ENCODE results near the gene LONRF2. TPM values are rescaled to one million over a fixed set of nuclear protein-coding genes. Genes with fewer than 3 reads are reported as not detected.

The LONRF2 gene
- total RNA-seq, 1 experiment from 2014 or later, result 2.7 TPM

GRCh38 chr2:100260712-100261620, 61.3 kb downstream of the LONRF2 start:
- no peak overlapping the region for H4K5ac ChIP-seq (ENCODE audit: insufficient read length, low read depth, low read length)
- no peak overlapping the region for H3T11ph ChIP-seq (ENCODE audit: low read length)
- H2BK20ac ChIP-seq (ENCODE audit: low read depth, low read length, poor library complexity, severe bottlenecking), result no peak overlapping the region
- H2BK5ac ChIP-seq (ENCODE audit: insufficient read length, low read length), result no peak overlapping the region
- H4K91ac ChIP-seq (ENCODE audit: insufficient read length, low read depth, low read length), result no peak overlapping the region
- DNase-seq, result peak; percentile 79
- Mint-ChIP-seq H3K4me1 (peaks cover 14% of the 10 kb centered on the region in 2 experiments), H3K27me3 (ENCODE audit: low read depth) (peaks cover 2% of the 10 kb centered on the region; the same call in 1 of the 2 replicates), H3K4me3 (no peak overlapping the region), H3K27ac (peak overlapping the region in 1 of 3 experiments; percentile 45; a peak in 1 of 7 replicates), H3K36me3 (ENCODE audit: insufficient read depth in 1 of 3, low read depth in 3 of 3) (no peaks in the 10 kb centered on the region), H3K9me3 (no peaks in the 10 kb centered on the region)
- H3K9ac ChIP-seq (ENCODE audit: extremely low read depth, insufficient read length, low read length), result no peak overlapping the region
- TF ChIP-seq CTCF (conservative IDR thresholded peaks at IDR 0.05), result peak; percentile 90
- H2AK5ac ChIP-seq (ENCODE audit: insufficient read length, low read length), result no peak overlapping the region
- no peak overlapping the region for H2BK15ac ChIP-seq (ENCODE audit: low read depth, low read length)
- no peak overlapping the region for H3K27ac ChIP-seq (ENCODE audit: insufficient read length, low read depth, low read length)
- no peaks in the 10 kb centered on the region for H3K27me3 ChIP-seq (ENCODE audit: insufficient read depth, low read length)
- no peaks in the 10 kb centered on the region for H3K79me1 ChIP-seq (ENCODE audit: insufficient read depth, low read depth, low read length, poor library complexity, severe bottlenecking)
- H3K14ac ChIP-seq (ENCODE audit: insufficient read depth, low read length), result no peak overlapping the region
- H3K23me2 ChIP-seq (ENCODE audit: insufficient read length, low read depth, low read length, poor library complexity, severe bottlenecking), result no peaks in the 10 kb centered on the region
- H2AFZ ChIP-seq (ENCODE audit: low read length), result no peak overlapping the region
- no peaks in the 10 kb centered on the region for H4K20me1 ChIP-seq (ENCODE audit: control insufficient read depth, insufficient read depth, insufficient read length)
- no peaks in the 10 kb centered on the region for H3K79me2 ChIP-seq (ENCODE audit: insufficient read depth, low read length)
- H3K18ac ChIP-seq (ENCODE audit: insufficient read length, low read depth, low read length), result no peak overlapping the region
- H3K4me1 ChIP-seq (ENCODE audit: insufficient read depth, low read length), result no peaks in the 10 kb centered on the region
- no peak overlapping the region for H2BK12ac ChIP-seq (ENCODE audit: insufficient read length, low read depth, low read length)
- no CpG with 5 or more reads among the region's 15 CpGs for WGBS (ENCODE audit: extremely low coverage, insufficient read length, low lambda C conversion rate)
- H2BK120ac ChIP-seq (ENCODE audit: low read depth, low read length, poor library complexity, severe bottlenecking), result no peak overlapping the region
- no peak overlapping the region for H3K56ac ChIP-seq (ENCODE audit: insufficient read length, low read depth, low read length)
- H3K4ac ChIP-seq (ENCODE audit: low read depth, low read length), result no peak overlapping the region
- no peak overlapping the region for H3K23ac ChIP-seq (ENCODE audit: insufficient read length, low read depth, low read length)
- no peaks in the 10 kb centered on the region for H3K9me3 ChIP-seq (ENCODE audit: control insufficient read depth, low read depth, low read length)
- no peak overlapping the region for H3K4me2 ChIP-seq (ENCODE audit: insufficient read depth, insufficient read length, low read length)
- H4K8ac ChIP-seq (replicated peaks; ENCODE audit: insufficient read length, low read depth, low read length), result no peak overlapping the region

All from H9 (cell line).